Calu3 (cell line): ENCODE results near the gene ARHGAP40. TPM values are rescaled to one million over a fixed set of nuclear protein-coding genes. Genes with fewer than 3 reads are reported as not detected.

ENCODE experiments used
- BruUV-seq: library from RNA; stranded (reverse); fragments of 400-500 nt; replicated peaks from 2 replicates; lab custom pipeline; 2021; lab: Mats Ljungman, UMichigan
- CTCF ChIA-PET: fragments of 300-600 bp; sonication (Branson Sonifier 250); formaldehyde crosslinking; loops from one replicate; lab custom pipeline; 2022; ENCODE audit warnings: antibody characterized with exemption; lab: Charles Lee
- DNase-seq: peaks from one replicate; pipeline ENCODE4 v3.0.0; 2022
- H3K27ac Mint-ChIP-seq: one replicate; pipeline ENCODE4 v1.8.0; 2022; ENCODE audit warnings: mixed read lengths; ENCODE audit not compliant: unreplicated experiment
- H3K27me3 Mint-ChIP-seq: one replicate; pipeline ENCODE4 v1.8.0; 2022; ENCODE audit warnings: mixed read lengths; ENCODE audit not compliant: unreplicated experiment
- H3K36me3 Mint-ChIP-seq: one replicate; pipeline ENCODE4 v1.8.0; 2022; ENCODE audit warnings: mild to moderate bottlenecking, moderate library complexity, mixed read lengths; ENCODE audit not compliant: insufficient read depth, unreplicated experiment
- H3K4me1 Mint-ChIP-seq: one replicate; pipeline ENCODE4 v1.8.0; 2022; ENCODE audit warnings: mild to moderate bottlenecking, low read depth, mixed read lengths; ENCODE audit not compliant: unreplicated experiment
- H3K4me3 Mint-ChIP-seq: one replicate; pipeline ENCODE4 v1.8.0; 2022; ENCODE audit warnings: mild to moderate bottlenecking, low read depth, moderate library complexity, mixed read lengths; ENCODE audit not compliant: unreplicated experiment
- H3K9me3 Mint-ChIP-seq: one replicate; pipeline ENCODE4 v1.8.0; 2022; ENCODE audit warnings: low read depth, mixed read lengths; ENCODE audit not compliant: unreplicated experiment
- CTCF ChIP-seq: fragments of 200-600 bp; IDR thresholded peaks from one replicate; pipeline ENCODE4 v1.8.0; 2022; ENCODE audit warnings: antibody characterized with exemption; ENCODE audit not compliant: unreplicated experiment
- intact Hi-C: fragments of 100-400 bp; cut with micrococcal nuclease; formaldehyde crosslinking; loops from one replicate; pipeline ENCODE4 v1.10.0; 2022; ENCODE audit not compliant: unreplicated experiment
- total RNA-seq: library from RNA; stranded (reverse); gene quantifications from 2 replicates; pipeline ENCODE4 v1.2.3, GENCODE V29; 2022

ARHGAP40 gene
- total RNA-seq, 1 experiment from 2014 or later: 8.3 TPM

DNA sequence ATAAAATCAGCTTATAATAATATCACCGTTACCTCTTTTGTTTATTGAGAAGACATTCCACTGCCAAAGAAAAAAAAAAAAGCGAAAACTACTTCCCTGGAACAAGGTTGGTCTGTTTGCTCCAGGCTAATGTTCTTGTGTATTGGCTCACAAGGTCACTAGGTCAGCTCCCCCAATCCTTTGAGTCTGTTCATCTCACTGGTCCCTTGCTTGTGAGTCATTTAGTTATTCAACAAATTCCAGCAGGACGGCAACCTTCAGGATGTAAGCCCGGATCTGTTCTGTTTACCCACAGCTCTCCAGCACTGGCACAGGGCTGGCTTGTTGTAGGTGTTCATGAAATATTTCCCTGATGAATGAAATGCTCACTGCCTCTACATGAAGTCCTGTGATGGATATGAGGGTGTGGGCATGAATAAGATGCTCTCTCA lies 3.3 kb downstream of the ARHGAP40 start:
- peak; percentile 57 for DNase-seq
- peaks cover 18% of the 10 kb centered on the region for H3K36me3 Mint-ChIP-seq
- H3K4me3 Mint-ChIP-seq: no peak overlapping the region
- no peaks in the 10 kb centered on the region for H3K9me3 Mint-ChIP-seq
- TF ChIP-seq CTCF: no peak
- H3K27me3 Mint-ChIP-seq: no peaks in the 10 kb centered on the region
- peak overlapping the region; percentile 10 for H3K27ac Mint-ChIP-seq
- no TSS peak for BruUV-seq
- intact Hi-C loops: no loop called here
- H3K4me1 Mint-ChIP-seq: peaks cover 57% of the 10 kb centered on the region
- CTCF ChIA-PET: interaction anchor here (0.7 kb wide), 1 partner anchor 170 kb away, joined by 3 read pairs; no protein-coding TSS in a partner anchor

GRCh38 chr20:38607351-38607750 lies 5.7 kb downstream of the ARHGAP40 start:
- intact Hi-C loops: no loop called here
- Mint-ChIP-seq H3K4me1 (peaks cover 48% of the 10 kb centered on the region), H3K27ac (no peak overlapping the region), H3K9me3 (no peaks in the 10 kb centered on the region), H3K27me3 (no peaks in the 10 kb centered on the region), H3K36me3 (peaks cover 3% of the 10 kb centered on the region), H3K4me3 (no peak overlapping the region)
- CTCF ChIA-PET: no interaction called here
- BruUV-seq: no TSS peak
- no peak for TF ChIP-seq CTCF
- no peak for DNase-seq

GRCh38 chr20:38608188-38608587 lies 6.6 kb downstream of the ARHGAP40 start:
- Mint-ChIP-seq H3K4me3 (no peak overlapping the region), H3K9me3 (no peaks in the 10 kb centered on the region), H3K4me1 (peaks cover 46% of the 10 kb centered on the region), H3K36me3 (no peaks in the 10 kb centered on the region), H3K27me3 (no peaks in the 10 kb centered on the region), H3K27ac (no peak overlapping the region)
- CTCF ChIA-PET: no interaction called here
- intact Hi-C loops: no loop called here
- no peak for TF ChIP-seq CTCF
- BruUV-seq: no TSS peak
- DNase-seq: no peak

DNA sequence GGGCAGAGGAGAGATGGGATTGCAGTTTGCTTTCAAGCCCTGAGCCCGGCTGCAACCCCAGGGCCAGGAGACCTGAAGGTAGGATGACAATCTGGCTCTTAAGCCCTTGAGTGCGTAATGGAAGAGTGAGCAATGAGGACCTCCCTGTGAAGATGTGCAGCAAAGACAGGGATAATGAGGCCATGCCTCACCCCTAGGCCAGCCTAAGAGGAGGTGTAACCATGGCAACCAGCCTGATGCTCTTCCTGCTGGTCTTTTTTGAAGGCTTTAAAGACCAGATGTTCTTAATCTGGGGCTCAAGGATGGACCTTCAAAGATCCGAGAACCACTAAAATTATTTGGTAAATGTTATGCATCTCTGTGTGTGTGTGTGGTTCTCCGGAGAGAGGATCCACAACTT lies 8.2 kb downstream of the ARHGAP40 start:
- H3K36me3 Mint-ChIP-seq: no peaks in the 10 kb centered on the region
- H3K4me1 Mint-ChIP-seq: peaks cover 30% of the 10 kb centered on the region
- H3K27ac Mint-ChIP-seq: no peak overlapping the region
- no peaks in the 10 kb centered on the region for H3K27me3 Mint-ChIP-seq
- BruUV-seq: no TSS peak
- TF ChIP-seq CTCF: no peak
- intact Hi-C loops: no loop called here
- DNase-seq: no peak
- CTCF ChIA-PET: interaction anchor here (0.6 to 1.1 kb wide), 2 partner anchors 10 to 374 kb away, joined by 3 read pairs; no protein-coding TSS in a partner anchor
- no peaks in the 10 kb centered on the region for H3K9me3 Mint-ChIP-seq
- H3K4me3 Mint-ChIP-seq: no peak overlapping the region
